Astrocyte (in vitro differentiated cells and primary cell): Measurements from ENCODE around the gene PLCH2. TPM values are rescaled to one million over a fixed set of nuclear protein-coding genes. Genes with fewer than 3 reads are reported as not detected.
A peak's percentile ranks its signal among the peaks of the same experiment; 100 is the strongest.

Source experiments
- DNase-seq: peaks from one replicate; pipeline ENCODE4 v3.0.0-alpha.2; 2010; ENCODE audit warnings: low read depth
- FAIRE-seq: peaks from 2 replicates; lab custom pipeline; 2011; peaks lifted over from hg19 to GRCh38; lab: Jason Lieb, UNC
- H2AFZ ChIP-seq: 2 replicates; pipeline ENCODE4 v1.6.0; 2012; ENCODE audit warnings: low read depth, low read length, inconsistent platforms
- H3K27ac ChIP-seq: 2 replicates; pipeline ENCODE4 v1.5.1; 2011; ENCODE audit warnings: low read depth, low read length, inconsistent platforms
- H3K27me3 ChIP-seq: 2 replicates; pipeline ENCODE4 v1.6.0; 2011; ENCODE audit warnings: low read length, inconsistent platforms; ENCODE audit not compliant: insufficient read depth
- H3K36me3 ChIP-seq: 2 replicates; pipeline ENCODE4 v1.5.1; 2011; ENCODE audit warnings: low read length, inconsistent platforms; ENCODE audit not compliant: insufficient read depth
- H3K4me1 ChIP-seq: 2 replicates; pipeline ENCODE4 v1.5.1; 2011; ENCODE audit warnings: low read length, inconsistent platforms; ENCODE audit not compliant: insufficient read depth
- H3K4me2 ChIP-seq: 2 replicates; pipeline ENCODE4 v1.6.0; 2012; ENCODE audit warnings: low read length, inconsistent platforms
- H3K4me3 ChIP-seq: 2 replicates; pipeline ENCODE4 v1.5.1; 2011; ENCODE audit warnings: low read depth, mild to moderate bottlenecking, low read length, inconsistent platforms; ENCODE audit not compliant: insufficient read depth
- H3K79me2 ChIP-seq: 2 replicates; pipeline ENCODE4 v1.6.0; 2012; ENCODE audit warnings: mild to moderate bottlenecking, low read length, inconsistent platforms; ENCODE audit not compliant: insufficient read depth
- H3K9ac ChIP-seq: 2 replicates; pipeline ENCODE4 v1.6.0; 2012; ENCODE audit warnings: mild to moderate bottlenecking, low read length, inconsistent platforms
- H3K9me3 ChIP-seq: 2 replicates; pipeline ENCODE4 v1.5.1; 2012; ENCODE audit warnings: low read depth, mild to moderate bottlenecking, low read length, inconsistent platforms; ENCODE audit not compliant: insufficient read depth
- H4K20me1 ChIP-seq: 2 replicates; pipeline ENCODE4 v1.6.0; 2012; ENCODE audit warnings: low read length, inconsistent platforms; ENCODE audit not compliant: insufficient read depth
- H3K27ac Mint-ChIP-seq: one replicate; pipeline ENCODE4 v1.8.0; 2021; ENCODE audit warnings: mild to moderate bottlenecking, mixed read lengths; ENCODE audit not compliant: unreplicated experiment
- H3K27me3 Mint-ChIP-seq: one replicate; pipeline ENCODE4 v1.8.0; 2021; ENCODE audit warnings: low read depth, mixed read lengths; ENCODE audit not compliant: unreplicated experiment
- H3K36me3 Mint-ChIP-seq: one replicate; pipeline ENCODE4 v1.8.0; 2021; ENCODE audit warnings: low read depth, mixed read lengths; ENCODE audit not compliant: unreplicated experiment
- H3K4me1 Mint-ChIP-seq: one replicate; pipeline ENCODE4 v1.8.0; 2021; ENCODE audit warnings: low read depth, mixed read lengths; ENCODE audit not compliant: unreplicated experiment
- H3K4me3 Mint-ChIP-seq: one replicate; pipeline ENCODE4 v1.8.0; 2021; ENCODE audit warnings: mild to moderate bottlenecking, moderate library complexity, mixed read lengths; ENCODE audit not compliant: unreplicated experiment
- H3K9me3 Mint-ChIP-seq: one replicate; pipeline ENCODE4 v1.8.0; 2021; ENCODE audit warnings: mild to moderate bottlenecking, mixed read lengths; ENCODE audit not compliant: unreplicated experiment
- EZH2 ChIP-seq: IDR thresholded peaks from 2 replicates; pipeline ENCODE4 v1.6.1; 2012; ENCODE audit warnings: mild to moderate bottlenecking, low read length, inconsistent platforms; ENCODE audit not compliant: insufficient read depth
- total RNA-seq: library from RNA; stranded (reverse); gene quantifications from 2 replicates; pipeline ENCODE4 v1.2.1, GENCODE V29; 2021
- TF ChIP-seq, protein P1 (sequence below): IDR thresholded peaks from 2 replicates; pipeline ENCODE4 v1.5.1; 2011; ENCODE audit warnings: low read depth, mild to moderate bottlenecking, inconsistent platforms, low read length, moderate library complexity; ENCODE audit not compliant: insufficient read depth

Gene PLCH2
- total RNA-seq, 1 donor from 2014 or later = 2.0 TPM

DNA sequence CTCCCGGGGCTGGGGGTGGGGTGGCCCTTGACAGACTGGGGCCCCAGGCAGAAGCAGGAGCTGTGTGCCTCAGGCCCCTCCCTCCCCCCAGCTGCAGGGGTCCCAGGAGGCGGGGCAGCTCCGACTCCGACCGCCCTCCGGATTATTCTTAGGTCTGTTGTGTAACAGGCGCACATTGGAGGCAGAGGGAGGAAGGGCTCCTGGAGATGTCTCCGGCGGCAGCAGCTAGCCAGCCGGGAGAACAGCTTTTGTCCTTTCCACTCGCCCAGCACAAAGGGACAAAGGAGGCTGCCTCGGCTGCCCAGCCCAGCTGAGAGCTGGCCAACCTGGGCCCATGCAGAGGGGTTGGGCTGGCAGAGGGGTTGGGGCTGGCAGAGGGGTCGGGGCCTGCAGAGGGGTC, 29.7 kb upstream of the PLCH2 start:
- Histone ChIP-seq H2AFZ (no peak overlapping the region), H3K4me2 (peak overlapping the region; percentile 38), H3K4me1 (peaks cover 43% of the 10 kb centered on the region), H3K79me2 (no peaks in the 10 kb centered on the region), H3K4me3 (no peak overlapping the region), H3K9me3 (no peaks in the 10 kb centered on the region), H3K36me3 (no peaks in the 10 kb centered on the region), H3K27me3 (peaks cover 3% of the 10 kb centered on the region), H3K9ac (no peak overlapping the region), H3K27ac (no peak overlapping the region), H4K20me1 (no peaks in the 10 kb centered on the region)
- no peak for TF ChIP-seq EZH2
- TF ChIP-seq, protein P1, sequence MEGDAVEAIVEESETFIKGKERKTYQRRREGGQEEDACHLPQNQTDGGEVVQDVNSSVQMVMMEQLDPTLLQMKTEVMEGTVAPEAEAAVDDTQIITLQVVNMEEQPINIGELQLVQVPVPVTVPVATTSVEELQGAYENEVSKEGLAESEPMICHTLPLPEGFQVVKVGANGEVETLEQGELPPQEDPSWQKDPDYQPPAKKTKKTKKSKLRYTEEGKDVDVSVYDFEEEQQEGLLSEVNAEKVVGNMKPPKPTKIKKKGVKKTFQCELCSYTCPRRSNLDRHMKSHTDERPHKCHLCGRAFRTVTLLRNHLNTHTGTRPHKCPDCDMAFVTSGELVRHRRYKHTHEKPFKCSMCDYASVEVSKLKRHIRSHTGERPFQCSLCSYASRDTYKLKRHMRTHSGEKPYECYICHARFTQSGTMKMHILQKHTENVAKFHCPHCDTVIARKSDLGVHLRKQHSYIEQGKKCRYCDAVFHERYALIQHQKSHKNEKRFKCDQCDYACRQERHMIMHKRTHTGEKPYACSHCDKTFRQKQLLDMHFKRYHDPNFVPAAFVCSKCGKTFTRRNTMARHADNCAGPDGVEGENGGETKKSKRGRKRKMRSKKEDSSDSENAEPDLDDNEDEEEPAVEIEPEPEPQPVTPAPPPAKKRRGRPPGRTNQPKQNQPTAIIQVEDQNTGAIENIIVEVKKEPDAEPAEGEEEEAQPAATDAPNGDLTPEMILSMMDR = no peak
- H3K9me3 Mint-ChIP-seq = no peaks in the 10 kb centered on the region
- no peak overlapping the region for H3K4me3 Mint-ChIP-seq
- peaks cover 8% of the 10 kb centered on the region for H3K27me3 Mint-ChIP-seq
- no peaks in the 10 kb centered on the region for H3K36me3 Mint-ChIP-seq
- H3K27ac Mint-ChIP-seq = no peak overlapping the region
- peaks cover 8% of the 10 kb centered on the region for H3K4me1 Mint-ChIP-seq
- DNase-seq (no peak), FAIRE-seq (no peak)

DNA sequence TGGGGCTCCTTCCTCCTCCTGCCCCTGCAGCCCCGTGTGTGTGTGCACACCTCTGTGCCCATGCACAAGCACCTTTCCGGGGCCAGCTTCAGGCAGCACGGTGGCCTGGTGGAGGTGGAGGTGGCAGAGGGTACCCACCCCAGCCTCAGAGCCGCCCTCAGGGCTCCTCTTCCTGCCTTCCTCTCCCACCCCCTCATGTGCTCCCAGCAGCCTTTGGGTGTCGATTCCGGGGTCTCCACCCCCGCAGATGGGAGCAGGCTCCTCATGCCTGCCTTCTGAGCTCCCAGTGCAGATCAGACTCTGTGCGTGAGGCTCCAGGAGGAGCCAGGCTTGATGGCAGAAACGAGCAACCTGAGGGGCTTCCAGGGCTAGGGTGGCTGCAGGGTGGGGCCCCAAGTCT, 29.2 kb upstream of the PLCH2 start:
- no peaks in the 10 kb centered on the region for H3K36me3 Mint-ChIP-seq
- Histone ChIP-seq H3K9ac (no peak overlapping the region), H2AFZ (no peak overlapping the region), H3K27me3 (peaks cover 3% of the 10 kb centered on the region), H3K4me1 (peaks cover 45% of the 10 kb centered on the region), H3K4me2 (peak overlapping the region; percentile 38), H4K20me1 (no peaks in the 10 kb centered on the region), H3K9me3 (no peaks in the 10 kb centered on the region), H3K79me2 (no peaks in the 10 kb centered on the region), H3K27ac (no peak overlapping the region), H3K4me3 (no peak overlapping the region), H3K36me3 (no peaks in the 10 kb centered on the region)
- H3K27ac Mint-ChIP-seq = no peak overlapping the region
- no peaks in the 10 kb centered on the region for H3K9me3 Mint-ChIP-seq
- TF ChIP-seq, protein P1 = no peak
- TF ChIP-seq EZH2 = no peak
- H3K4me1 Mint-ChIP-seq = peaks cover 10% of the 10 kb centered on the region
- no peak overlapping the region for H3K4me3 Mint-ChIP-seq
- H3K27me3 Mint-ChIP-seq = peaks cover 7% of the 10 kb centered on the region
- DNase-seq (no peak), FAIRE-seq (no peak)

DNA sequence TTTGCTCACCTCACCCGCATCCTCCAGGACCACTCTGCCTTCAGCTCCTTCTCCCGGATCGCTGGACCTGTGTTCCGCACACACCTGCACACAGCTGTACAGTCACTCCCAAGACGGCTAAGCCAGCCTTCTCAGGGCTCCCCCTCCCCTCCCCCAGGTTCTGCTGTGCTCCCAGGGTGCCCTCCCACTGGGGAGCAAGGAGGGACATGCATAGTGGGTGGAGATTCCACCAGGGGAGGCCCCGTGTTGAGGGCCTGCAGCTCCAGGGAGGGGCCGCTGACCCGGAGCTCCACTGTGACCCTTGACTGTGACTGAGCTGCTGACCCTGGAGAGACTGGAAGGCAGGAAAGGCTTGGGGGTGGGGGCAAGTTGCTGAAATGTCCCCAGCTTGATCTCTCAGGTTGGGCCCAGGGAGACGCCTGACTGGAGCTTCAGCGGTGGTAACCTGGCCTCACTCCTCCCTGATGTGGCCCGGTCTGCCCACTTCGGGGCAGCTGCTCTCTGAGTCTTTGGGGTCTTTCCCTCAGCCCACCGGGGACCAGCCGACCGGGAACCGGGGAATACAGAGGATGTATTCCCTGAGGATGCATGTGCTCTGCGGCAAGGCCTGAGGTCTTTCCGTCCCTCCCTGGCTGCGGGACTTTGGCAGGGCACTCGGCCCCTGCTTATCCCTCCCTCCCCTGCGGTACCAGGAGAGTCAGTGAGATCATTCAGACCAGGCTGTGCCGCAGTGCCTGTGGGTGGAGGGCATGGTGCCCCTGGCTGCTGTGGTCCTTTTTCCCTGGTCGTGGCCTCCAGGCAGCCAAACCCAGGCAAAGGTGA, 28.6 kb upstream of the PLCH2 start:
- no peak for DNase-seq
- Histone ChIP-seq H3K4me2 (peak overlapping the region; percentile 38), H3K27ac (peak overlapping the region; percentile 7), H3K4me3 (no peak overlapping the region), H4K20me1 (no peaks in the 10 kb centered on the region), H3K36me3 (no peaks in the 10 kb centered on the region), H2AFZ (peak overlapping the region; percentile 51), H3K9ac (no peak overlapping the region), H3K79me2 (no peaks in the 10 kb centered on the region), H3K9me3 (no peaks in the 10 kb centered on the region), H3K27me3 (peaks cover 1% of the 10 kb centered on the region), H3K4me1 (peaks cover 52% of the 10 kb centered on the region)
- no peak for FAIRE-seq
- Mint-ChIP-seq H3K27ac (no peak overlapping the region), H3K9me3 (no peaks in the 10 kb centered on the region), H3K4me1 (peaks cover 12% of the 10 kb centered on the region), H3K4me3 (no peak overlapping the region), H3K36me3 (no peaks in the 10 kb centered on the region), H3K27me3 (peaks cover 4% of the 10 kb centered on the region)
- no peak for TF ChIP-seq EZH2
- TF ChIP-seq, protein P1 = no peak
